Lower leg skin (tissue), 4 donors: Measurements from ENCODE around the gene SSTR1. TPM values are rescaled to one million over a fixed set of nuclear protein-coding genes. Genes with fewer than 3 reads are reported as not detected.

ENCODE experiments used
- DNase-seq, 2 donors: peaks; one replicate each; pipeline ENCODE4 v3.0.0-alpha.2; 2019; ENCODE audit warnings: low spot score in 2 of 2
- H3K4me3 ChIP-seq: fragments of 200-600 bp; sonication (generic); 2 replicates; pipeline ENCODE4 v1.5.1; 2017; ENCODE audit warnings: mild to moderate bottlenecking, low read depth; ENCODE audit not compliant: poor library complexity, severe bottlenecking
- CTCF ChIP-seq, 3 donors: fragments of 450-650 bp; IDR thresholded peaks; one replicate each; pipeline ENCODE4 v1.5.1; 2016; ENCODE audit warnings: antibody characterized with exemption in 3 of 3, mild to moderate bottlenecking in 3 of 3, moderate library complexity in 2 of 3
- POLR2A ChIP-seq, 2 donors: fragments of 450-650 bp; IDR thresholded peaks; one replicate each; pipeline ENCODE4 v1.6.1; 2016 to 2017; ENCODE audit warnings: antibody characterized with exemption in 2 of 2, mild to moderate bottlenecking in 1 of 2, moderate library complexity in 1 of 2
- WGBS, 2 donors: methylation state at CpG; one replicate each; pipeline ENCODE4 v1.1.5; 2018; 5-methylcytosine and 5-hydroxymethylcytosine counted together
- intact Hi-C: fragments of 100-400 bp; cut with DNase I; formaldehyde crosslinking; loops from one replicate; pipeline ENCODE4 v1.15.0; 2023; ENCODE audit warnings: low total_unique reads
- total RNA-seq, 4 donors: library from RNA; depleted of rRNA; stranded (reverse); fragments of >200 nt; gene quantifications; one replicate each; pipeline ENCODE4 v1.1.0, GENCODE V29; 2016

Gene SSTR1
- total RNA-seq, 4 donors from 2014 or later, result 0.07 to 1.2 (median 0.49) TPM

- no peak overlapping the region for H3K4me3 ChIP-seq
- TF ChIP-seq CTCF (IDR thresholded peaks at IDR 0.05) (no peak), POLR2A (IDR thresholded peaks at IDR 0.05) (no peak)
- intact Hi-C loops, result no loop called here
- no peak for DNase-seq
These were observed 3.0 kb upstream of the SSTR1 start for GRCh38 chr14:38204719-38205115.

GRCh38 chr14:38205119-38205813 lies 2.4 kb upstream of the SSTR1 start:
- no peak overlapping the region for H3K4me3 ChIP-seq
- intact Hi-C loops, result no loop called here
- DNase-seq, result no peak
- WGBS, 2 donors, result 82 to 86% methylated on average over 5 of the region's 5 CpGs
- TF ChIP-seq POLR2A (IDR thresholded peaks at IDR 0.05) (no peak), CTCF (IDR thresholded peaks at IDR 0.05) (no peak)

GRCh38 chr14:38205949-38206665 lies 1.6 kb upstream of the SSTR1 start:
- H3K4me3 ChIP-seq, result no peak overlapping the region
- intact Hi-C loops, result no loop called here
- 84 to 86% methylated on average over 5 of the region's 5 CpGs for WGBS, 2 donors
- TF ChIP-seq CTCF (IDR thresholded peaks at IDR 0.05), result no peak
- no peak for TF ChIP-seq POLR2A (IDR thresholded peaks at IDR 0.05)
- no peak for DNase-seq

- TF ChIP-seq CTCF (IDR thresholded peaks at IDR 0.05) (no peak), POLR2A (IDR thresholded peaks at IDR 0.05) (no peak)
- 42 to 53% methylated on average over 2 of the region's 2 CpGs for WGBS, 2 donors
- H3K4me3 ChIP-seq, result no peak overlapping the region
- intact Hi-C loops, result no loop called here
- DNase-seq, result no peak
These were observed 871 bp upstream of the SSTR1 start for GRCh38 chr14:38206689-38207376.

- 36 to 40% methylated on average over 5 of the region's 5 CpGs for WGBS, 2 donors
- TF ChIP-seq POLR2A (IDR thresholded peaks at IDR 0.05) (no peak), CTCF (IDR thresholded peaks at IDR 0.05) (no peak)
- no peak for DNase-seq
- intact Hi-C loops, result no loop called here
- no peak overlapping the region for H3K4me3 ChIP-seq
These were observed 348 bp upstream of the SSTR1 start for GRCh38 chr14:38207377-38207735.
